ENCODE data around the gene PIK3R6.
"Not testable (repeated sequence)": the region's sequence is repeated elsewhere in the genome, so short reads cannot be mapped to it uniquely, and the experiment has no call there.

- not testable (repeated sequence) for TF ChIP-seq CTCF, POLR2A (IDR thresholded peaks at IDR 0.05)
Measured at GRCh38 chr17:8885163-8885966, 17.9 kb upstream of the PIK3R6 start.
